Gastrocnemius medialis (tissue), 4 donors: ENCODE data around the gene IQGAP3.

ENCODE experiments used
- CTCF ChIP-seq, 5 experiments: fragments of 450-650 bp in 3 of 5; fragments of 200-600 bp in 2 of 5; sonication (generic) in 2 of 5; IDR thresholded peaks in 4 of 5; conservative IDR thresholded peaks in 1 of 5; 1 replicate in 4 of 5; 2 replicates in 1 of 5; pipeline ENCODE4 v1.5.1; 2016 to 2019; ENCODE audit warnings: antibody characterized with exemption in 5 of 5, mild to moderate bottlenecking in 3 of 5, moderate library complexity in 3 of 5
- POLR2A ChIP-seq, 2 donors: fragments of 450-650 bp; IDR thresholded peaks; one replicate each; pipeline ENCODE4 v1.6.1; 2017; ENCODE audit warnings: antibody characterized with exemption in 2 of 2, mild to moderate bottlenecking in 2 of 2, moderate library complexity in 2 of 2

DNA sequence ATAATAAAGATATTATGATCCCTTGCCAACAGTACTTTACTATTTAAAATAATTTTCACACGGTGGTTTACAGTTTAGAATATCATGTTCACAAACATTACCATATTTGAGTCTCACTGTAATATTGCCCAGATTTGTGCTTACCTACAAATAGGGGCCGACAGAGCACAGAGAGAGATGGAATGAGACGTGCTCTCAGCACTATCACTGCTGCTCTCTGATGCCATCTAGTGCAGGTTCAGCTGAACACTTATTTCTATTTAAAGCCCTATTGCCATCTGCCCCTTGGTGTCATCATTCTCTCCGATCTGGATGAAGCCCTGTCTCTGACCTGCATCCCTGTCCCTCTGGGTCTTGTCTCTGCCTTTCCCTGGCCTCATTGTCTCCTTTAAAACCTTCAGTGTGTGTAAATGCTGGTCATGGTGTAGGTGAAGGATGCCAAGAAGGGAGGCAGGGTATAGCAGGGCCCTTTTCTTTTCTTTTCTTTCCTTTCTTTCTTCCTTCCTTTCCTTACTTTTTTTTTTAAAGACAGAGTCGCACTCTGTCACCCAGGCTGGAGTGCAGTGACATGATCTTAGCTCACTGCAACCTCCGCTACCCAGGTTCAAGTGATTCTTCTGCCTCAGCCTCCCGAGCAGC, 35.8 kb upstream of the IQGAP3 start:
- peak; percentile 73 to 81 (median 80) for TF ChIP-seq CTCF (IDR thresholded peaks at IDR 0.05 in 4 of 5, conservative IDR thresholded peaks at IDR 0.05 in 1 of 5)
- TF ChIP-seq POLR2A (IDR thresholded peaks at IDR 0.05): no peak
